Left ventricle myocardium inferior (tissue), 1 donor: ENCODE measurements around the gene RCOR3. TPM values are rescaled to one million over a fixed set of nuclear protein-coding genes. Genes with fewer than 3 reads are reported as not detected.

Source experiments
- DNase-seq: peaks from one replicate; pipeline ENCODE4 v3.0.0-alpha.2; 2020
- H3K27ac ChIP-seq: fragments of 200-600 bp; replicated peaks from 2 replicates; pipeline ENCODE4 v1.8.0; 2021
- H3K27me3 ChIP-seq: fragments of 200-600 bp; 2 replicates; pipeline ENCODE4 v1.8.0; 2021; ENCODE audit warnings: low read depth
- H3K36me3 ChIP-seq: fragments of 200-600 bp; 2 replicates; pipeline ENCODE4 v1.8.0; 2021
- H3K4me1 ChIP-seq: fragments of 200-600 bp; 2 replicates; pipeline ENCODE4 v1.8.0; 2021
- H3K4me3 ChIP-seq: fragments of 200-600 bp; 2 replicates; pipeline ENCODE4 v1.8.0; 2021; ENCODE audit warnings: mild to moderate bottlenecking, moderate library complexity
- H3K9me3 ChIP-seq: fragments of 200-600 bp; replicated peaks from 2 replicates; pipeline ENCODE4 v1.8.0; 2021
- CTCF ChIP-seq: fragments of 200-600 bp; IDR thresholded peaks from 2 replicates; pipeline ENCODE4 v1.8.0; 2021; ENCODE audit warnings: antibody characterized with exemption, mild to moderate bottlenecking, borderline replicate concordance
- intact Hi-C: fragments of 100-400 bp; cut with micrococcal nuclease; formaldehyde crosslinking; loops from one replicate; pipeline ENCODE4 v1.11.0; 2022
- total RNA-seq: library from RNA; stranded (reverse); fragmentation: NEBNext Ultra II Directional; extraction: Animal tissue kit (Norgen Biotek cat#: 25700); gene quantifications from one replicate; pipeline ENCODE4 v1.2.1, GENCODE V29; 2021
- donor health status: DM: no; HTN: yes; CAD: no; lungs with severe emphysema.

The RCOR3 gene
- total RNA-seq, 1 donor from 2014 or later, result 48.3 TPM

DNA sequence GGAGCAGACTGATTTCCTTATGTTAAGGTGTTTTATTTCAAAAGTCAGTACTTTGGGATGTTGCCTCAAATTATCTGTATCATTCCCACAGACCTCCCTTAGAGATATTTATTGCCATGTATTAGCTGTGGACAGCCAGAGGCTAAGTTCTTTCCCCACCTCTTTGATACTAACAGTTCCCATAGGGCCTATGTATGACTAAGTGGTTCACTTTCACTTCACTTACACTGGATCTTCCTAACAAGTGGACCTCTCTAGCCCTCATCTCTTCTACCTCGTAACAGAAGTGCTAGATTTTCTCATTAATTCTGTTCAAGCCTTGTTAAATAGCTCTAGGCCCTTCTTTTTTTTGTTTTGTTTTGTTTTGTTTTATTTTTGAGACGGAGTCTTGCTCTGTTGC is 73.7 kb downstream of the RCOR3 start:
- no peak for TF ChIP-seq CTCF
- DNase-seq, result no peak
- H3K4me1 ChIP-seq, result peaks cover 23% of the 10 kb centered on the region
- no peaks in the 10 kb centered on the region for H3K36me3 ChIP-seq
- H3K4me3 ChIP-seq, result no peak overlapping the region
- no peaks in the 10 kb centered on the region for H3K27me3 ChIP-seq
- H3K27ac ChIP-seq, result no peak overlapping the region
- no peaks in the 10 kb centered on the region for H3K9me3 ChIP-seq
- intact Hi-C loops, result no loop called here

DNA sequence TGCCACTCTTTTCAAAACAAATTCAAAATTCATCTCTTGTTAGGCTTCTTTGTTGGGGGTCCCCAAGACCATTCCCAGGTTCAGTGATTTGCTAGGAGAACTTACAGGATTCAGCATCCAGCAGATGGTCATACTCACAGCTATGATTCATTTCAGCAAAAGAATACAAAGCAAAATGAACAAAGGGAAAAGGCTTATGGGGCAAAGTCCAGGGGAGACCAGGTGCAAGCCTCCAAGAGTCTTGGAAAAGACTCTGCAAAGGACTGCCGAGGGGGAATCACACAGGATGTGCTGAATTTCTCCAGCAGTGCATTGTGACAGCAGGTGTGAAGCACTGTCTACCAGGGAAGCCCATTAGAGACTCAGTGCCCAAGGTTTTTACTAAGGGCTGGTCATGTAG is 74.7 kb downstream of the RCOR3 start:
- Histone ChIP-seq H3K27ac (no peak overlapping the region), H3K4me1 (peaks cover 20% of the 10 kb centered on the region), H3K4me3 (no peak overlapping the region), H3K9me3 (no peaks in the 10 kb centered on the region), H3K36me3 (no peaks in the 10 kb centered on the region), H3K27me3 (no peaks in the 10 kb centered on the region)
- no peak for TF ChIP-seq CTCF
- DNase-seq, result no peak
- intact Hi-C loops, result no loop called here

DNA sequence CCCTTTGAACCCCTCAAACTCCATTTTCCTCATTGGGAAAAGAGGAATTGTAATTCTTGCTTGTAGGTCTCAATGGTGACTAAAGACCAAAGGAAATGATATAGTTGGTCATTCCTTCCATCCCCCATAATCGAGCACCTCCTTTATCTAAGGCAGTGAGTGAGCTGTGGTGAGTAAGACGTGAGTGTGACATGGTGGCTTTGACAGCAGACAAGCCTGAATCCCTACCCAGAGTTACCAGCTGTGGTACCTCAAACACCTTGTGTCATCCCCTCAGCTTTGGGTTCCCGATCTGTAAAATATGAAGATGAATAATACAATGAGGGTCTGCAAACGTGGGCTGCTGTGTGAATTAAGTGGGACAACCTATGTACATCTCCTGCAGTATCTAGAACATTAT is 75.8 kb downstream of the RCOR3 start:
- Histone ChIP-seq H3K4me3 (no peak overlapping the region), H3K9me3 (no peaks in the 10 kb centered on the region), H3K27ac (no peak overlapping the region), H3K36me3 (no peaks in the 10 kb centered on the region), H3K4me1 (peaks cover 20% of the 10 kb centered on the region), H3K27me3 (no peaks in the 10 kb centered on the region)
- DNase-seq, result no peak
- TF ChIP-seq CTCF, result no peak
- intact Hi-C loops, result no loop called here

DNA sequence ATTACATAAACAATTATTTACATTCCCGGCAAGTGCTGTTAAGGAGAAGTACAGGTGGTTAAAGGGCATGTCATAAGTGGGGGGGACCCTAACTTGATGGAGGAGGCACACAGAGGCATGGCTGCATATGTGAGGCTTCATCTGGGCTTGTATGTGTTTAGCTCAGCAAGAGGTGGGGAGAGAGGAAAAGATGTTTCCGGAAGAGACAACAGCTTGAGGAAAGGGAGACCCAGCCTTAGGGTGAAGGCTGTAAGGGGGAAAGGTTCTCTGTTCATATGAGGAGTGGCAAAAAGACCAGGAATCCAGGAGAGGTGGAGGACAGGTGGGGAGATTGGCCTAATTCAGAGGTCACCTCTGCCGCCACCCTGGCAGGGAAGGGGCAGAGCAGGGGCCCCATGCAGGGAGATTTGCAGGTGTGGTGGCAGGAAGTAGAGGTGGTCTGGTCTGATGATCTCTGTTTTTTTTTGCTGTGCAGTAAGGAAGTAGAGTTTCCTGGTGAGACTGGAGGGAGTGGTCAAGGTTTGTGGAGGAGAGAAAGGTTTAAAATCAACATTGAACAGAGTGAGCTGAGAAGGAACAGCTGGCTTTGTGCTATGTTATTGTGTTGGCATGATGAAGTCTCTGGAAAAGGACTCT is 76.5 kb downstream of the RCOR3 start:
- DNase-seq, result no peak
- no peaks in the 10 kb centered on the region for H3K9me3 ChIP-seq
- H3K27me3 ChIP-seq, result no peaks in the 10 kb centered on the region
- no peak overlapping the region for H3K27ac ChIP-seq
- intact Hi-C loops, result no loop called here
- no peaks in the 10 kb centered on the region for H3K36me3 ChIP-seq
- peaks cover 20% of the 10 kb centered on the region for H3K4me1 ChIP-seq
- no peak overlapping the region for H3K4me3 ChIP-seq
- TF ChIP-seq CTCF, result no peak

DNA sequence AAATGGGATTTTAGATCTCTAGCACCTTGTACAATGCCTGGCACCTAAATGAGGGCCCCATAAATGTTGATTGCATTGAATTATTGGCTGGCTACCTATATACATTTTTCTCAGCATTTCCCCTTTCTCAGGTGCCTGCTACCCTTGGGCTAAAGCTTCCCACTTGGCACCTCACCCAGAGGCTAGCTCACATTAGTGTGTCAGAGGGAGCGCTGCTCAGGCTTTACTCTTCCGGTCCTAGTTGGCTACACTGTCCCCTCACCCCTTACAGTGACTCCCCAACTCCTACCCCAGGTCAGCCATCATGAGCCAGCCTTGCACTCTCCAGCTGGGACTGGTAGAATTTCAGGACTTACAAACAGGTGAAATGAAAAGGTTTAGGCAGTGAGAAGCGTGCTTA is 77.0 kb downstream of the RCOR3 start:
- H3K9me3 ChIP-seq, result no peaks in the 10 kb centered on the region
- H3K27ac ChIP-seq, result no peak overlapping the region
- no peaks in the 10 kb centered on the region for H3K27me3 ChIP-seq
- no peak for TF ChIP-seq CTCF
- H3K36me3 ChIP-seq, result no peaks in the 10 kb centered on the region
- no peak for DNase-seq
- intact Hi-C loops, result no loop called here
- H3K4me1 ChIP-seq, result peaks cover 20% of the 10 kb centered on the region
- H3K4me3 ChIP-seq, result no peak overlapping the region
